GM23338 (cell line): ENCODE data around the gene ITGA7. TPM values are rescaled to one million over a fixed set of nuclear protein-coding genes. Genes with fewer than 3 reads are reported as not detected.

ENCODE experiments used
- ATAC-seq: fragments of 200-7000 bp; cut with Tn5 transposase; 3 replicates; pipeline ENCODE4 v1.9.1; 2020
- DNase-seq: peaks from one replicate; pipeline ENCODE4 v3.0.0-alpha.2; 2015; ENCODE audit warnings: low spot score
- H2AFZ ChIP-seq: fragments of 200-600 bp; sonication (generic); 2 replicates; pipeline ENCODE4 v1.8.0; 2016; ENCODE audit warnings: antibody characterized with exemption, mild to moderate bottlenecking, moderate library complexity
- H3F3A ChIP-seq: fragments of 200-600 bp; sonication (generic); replicated peaks from 2 replicates; pipeline ENCODE4 v1.8.0; 2017; ENCODE audit warnings: antibody characterized with exemption, mixed run types, low read depth
- H3K27ac ChIP-seq: fragments of 200-600 bp; sonication (generic); 2 replicates; pipeline ENCODE4 v1.6.1; 2016; ENCODE audit warnings: low read depth
- H3K27me3 ChIP-seq: fragments of 200-600 bp; sonication (generic); 2 replicates; pipeline ENCODE4 v1.8.0; 2016; ENCODE audit warnings: mild to moderate bottlenecking, mixed run types, moderate library complexity; ENCODE audit not compliant: insufficient read depth
- H3K36me3 ChIP-seq: fragments of 200-600 bp; sonication (generic); 2 replicates; pipeline ENCODE4 v1.8.0; 2016; ENCODE audit warnings: mild to moderate bottlenecking; ENCODE audit not compliant: insufficient read depth
- H3K4me1 ChIP-seq: fragments of 200-600 bp; sonication (generic); 2 replicates; pipeline ENCODE4 v1.8.0; 2016; ENCODE audit warnings: mild to moderate bottlenecking, moderate library complexity; ENCODE audit not compliant: insufficient read depth
- H3K4me2 ChIP-seq: fragments of 200-600 bp; sonication (generic); 2 replicates; pipeline ENCODE4 v1.7.1; 2017; ENCODE audit warnings: mixed run types
- H3K4me3 ChIP-seq: fragments of 200-600 bp; sonication (generic); 2 replicates; pipeline ENCODE4 v1.6.1; 2016; ENCODE audit warnings: mixed run types
- H3K79me2 ChIP-seq: fragments of 200-600 bp; sonication (generic); replicated peaks from 2 replicates; pipeline ENCODE4 v1.8.0; 2017; ENCODE audit warnings: mild to moderate bottlenecking; ENCODE audit not compliant: insufficient read depth
- H3K9me2 ChIP-seq: fragments of 200-600 bp; sonication (generic); 2 replicates; pipeline ENCODE4 v1.8.0; 2017; ENCODE audit not compliant: insufficient read depth
- H4K20me1 ChIP-seq: fragments of 200-600 bp; sonication (generic); replicated peaks from 2 replicates; pipeline ENCODE4 v1.8.0; 2017; ENCODE audit warnings: mild to moderate bottlenecking; ENCODE audit not compliant: insufficient read depth
- H3K27ac Mint-ChIP-seq: 2 replicates; pipeline ENCODE4 v1.8.0; 2020; ENCODE audit warnings: inconsistent platforms, mild to moderate bottlenecking, moderate library complexity, mixed read lengths
- H3K27me3 Mint-ChIP-seq: 3 replicates; pipeline ENCODE4 v1.8.0; 2022; ENCODE audit warnings: low read depth, mild to moderate bottlenecking, moderate library complexity, mixed read lengths, inconsistent platforms; ENCODE audit not compliant: insufficient read depth, poor library complexity
- H3K36me3 Mint-ChIP-seq: 3 replicates; pipeline ENCODE4 v1.8.0; 2021; ENCODE audit warnings: low read depth, mild to moderate bottlenecking, inconsistent platforms, moderate library complexity, mixed read lengths
- H3K4me1 Mint-ChIP-seq: 3 replicates; pipeline ENCODE4 v1.8.0; 2020; ENCODE audit warnings: mild to moderate bottlenecking, inconsistent platforms, mixed read lengths
- H3K4me3 Mint-ChIP-seq: 3 replicates; pipeline ENCODE4 v1.8.0; 2021; ENCODE audit warnings: moderate library complexity, mild to moderate bottlenecking, inconsistent platforms, mixed read lengths
- H3K9me3 Mint-ChIP-seq: 3 replicates; pipeline ENCODE4 v1.8.0; 2020; ENCODE audit warnings: moderate library complexity, mild to moderate bottlenecking, inconsistent platforms, mixed read lengths
- CREB1 ChIP-seq: fragments of 250-450 bp; sonication (Bioruptor Pico); IDR thresholded peaks from 2 replicates; pipeline ENCODE4 v1.5.0; 2020; ENCODE audit warnings: low read depth, mild to moderate bottlenecking, moderate library complexity
- CTCF ChIP-seq, 2 experiments: fragments of 200-600 bp in 1 of 2; sonication (generic) in 1 of 2; conservative IDR thresholded peaks; 2 replicates each; pipeline versions ENCODE4 v1.5.1 to v1.6.1; 2016 to 2017; ENCODE audit warnings: antibody characterized with exemption in 2 of 2, low read depth in 2 of 2, mild to moderate bottlenecking in 2 of 2, moderate library complexity in 1 of 2
- ETS1 ChIP-seq: IDR thresholded peaks from 2 replicates; pipeline ENCODE4 v1.6.1; 2016; ENCODE audit warnings: antibody characterized with exemption
- EZH2 ChIP-seq: fragments of 200-600 bp; sonication (generic); IDR thresholded peaks from one replicate; pipeline ENCODE4 v1.8.0; 2017; ENCODE audit warnings: antibody characterized with exemption, mild to moderate bottlenecking, low read depth; ENCODE audit not compliant: unreplicated experiment
- EZH2phosphoT487 ChIP-seq: fragments of 200-600 bp; sonication (generic); IDR thresholded peaks from one replicate; pipeline ENCODE4 v1.8.1; 2018; ENCODE audit warnings: antibody characterized with exemption; ENCODE audit not compliant: unreplicated experiment
- JUNB ChIP-seq: IDR thresholded peaks from one replicate; pipeline ENCODE4 v1.6.1; 2016; ENCODE audit warnings: antibody characterized with exemption; ENCODE audit not compliant: unreplicated experiment
- NANOG ChIP-seq: IDR thresholded peaks from 2 replicates; pipeline ENCODE4 v1.6.1; 2016; ENCODE audit warnings: antibody characterized with exemption, borderline replicate concordance
- POLR2AphosphoS5 ChIP-seq: IDR thresholded peaks from 2 replicates; pipeline ENCODE4 v1.6.1; 2016; ENCODE audit warnings: antibody characterized with exemption, low read depth
- REST ChIP-seq: IDR thresholded peaks from one replicate; pipeline ENCODE4 v1.6.1; 2018; ENCODE audit warnings: antibody characterized with exemption; ENCODE audit not compliant: unreplicated experiment
- STAT1 ChIP-seq: IDR thresholded peaks from one replicate; pipeline ENCODE4 v1.6.1; 2016; ENCODE audit warnings: antibody characterized with exemption; ENCODE audit not compliant: unreplicated experiment
- ZNF114 ChIP-seq: fragments of 250-450 bp; sonication (Bioruptor Pico); IDR thresholded peaks from 2 replicates; pipeline ENCODE4 v1.5.0; 2020; ENCODE audit warnings: mild to moderate bottlenecking, moderate library complexity
- ZNF331 ChIP-seq: fragments of 250-450 bp; sonication (Bioruptor Pico); IDR thresholded peaks from 2 replicates; pipeline ENCODE4 v1.5.0; 2020; ENCODE audit warnings: low read depth, mild to moderate bottlenecking, moderate library complexity
- ZNF462 ChIP-seq: fragments of 250-450 bp; sonication (Bioruptor Pico); IDR thresholded peaks from 2 replicates; pipeline ENCODE4 v1.5.0; 2020; ENCODE audit warnings: mild to moderate bottlenecking, moderate library complexity
- polyA plus RNA-seq: library from polyadenylated mRNA; unstranded; fragments of >200 nt; fragmentation: Nextera tagmentation; extraction: Ambion mirVana; gene quantifications from 2 replicates; pipeline ENCODE4 v1.2.1, GENCODE V29; 2016
- total RNA-seq: library from RNA; depleted of rRNA; stranded (reverse); fragments of >200 nt; shearing (Covaris generic); gene quantifications from 2 replicates; pipeline ENCODE4 v1.2.3, GENCODE V29; 2014

Gene ITGA7
- total and polyA plus RNA-seq, 2 experiments from 2014 or later, result 20.0 to 49.1 TPM

GRCh38 chr12:55703288-55703687 is 4.4 kb downstream of the ITGA7 start:
- H3K79me2 ChIP-seq, result peaks cover 28% of the 10 kb centered on the region
- Mint-ChIP-seq H3K4me1 (peaks cover 26% of the 10 kb centered on the region), H3K4me3 (no peak overlapping the region), H3K27me3 (peaks cover 18% of the 10 kb centered on the region), H3K27ac (peak overlapping the region; percentile 44), H3K36me3 (peaks cover 7% of the 10 kb centered on the region; the same call in 1 of the 3 replicates), H3K9me3 (no peaks in the 10 kb centered on the region)
- H3K4me2 ChIP-seq, result no peak overlapping the region
- DNase-seq (no peak), ATAC-seq (no peak)
- H3F3A ChIP-seq, result peaks cover 5% of the 10 kb centered on the region; the same call in 1 of the 2 replicates
- H3K4me1 ChIP-seq, result peaks cover 16% of the 10 kb centered on the region
- no peak for TF ChIP-seq REST
- TF ChIP-seq EZH2phosphoT487, result no peak
- TF ChIP-seq POLR2AphosphoS5, result no peak
- no peak for TF ChIP-seq STAT1
- no peak for TF ChIP-seq EZH2
- no peak for TF ChIP-seq ZNF462 (CRISPR knock-in tag)
- no peak for TF ChIP-seq ZNF331
- TF ChIP-seq NANOG, result no peak
- TF ChIP-seq ZNF114 (CRISPR knock-in tag), result no peak
- TF ChIP-seq CTCF (conservative IDR thresholded peaks at IDR 0.05; ENCODE audit: low read depth in 2 of 2), result no peak
- no peak for TF ChIP-seq CREB1 (CRISPR knock-in tag)
- no peak for TF ChIP-seq ETS1
- TF ChIP-seq JUNB, result no peak
- H2AFZ ChIP-seq, result no peak overlapping the region
- H3K4me3 ChIP-seq, result no peak overlapping the region
- H3K27me3 ChIP-seq, result peaks cover 7% of the 10 kb centered on the region; the same call in 1 of the 2 replicates
- peaks cover 3% of the 10 kb centered on the region; the same call in 1 of the 2 replicates for H4K20me1 ChIP-seq
- no peaks in the 10 kb centered on the region for H3K9me2 ChIP-seq
- no peak overlapping the region for H3K27ac ChIP-seq
- no peaks in the 10 kb centered on the region for H3K36me3 ChIP-seq
